ENCODE results near the gene DCAF4. TPM values are rescaled to one million over a fixed set of nuclear protein-coding genes. Genes with fewer than 3 reads are reported as not detected.

The DCAF4 gene
- total RNA-seq, 2 donors from 2014 or later, result 8.9 to 29.6 TPM

GRCh38 chr14:72968316-72968715 lies 42.1 kb downstream of the DCAF4 start:
- intact Hi-C loops (cut with DNase I), result no loop called here
- H3K9me3 ChIP-seq, result no peaks in the 10 kb centered on the region
- no peaks in the 10 kb centered on the region for H3K36me3 ChIP-seq
- H3K27me3 ChIP-seq (replicated peaks; ENCODE audit: insufficient read depth), result no peaks in the 10 kb centered on the region
- TF ChIP-seq POLR2AphosphoS5 (IDR thresholded peaks at IDR 0.05) (no peak), CTCF (IDR thresholded peaks at IDR 0.05) (no peak), POLR2A (IDR thresholded peaks at IDR 0.05) (no peak)
- DNase-seq (ENCODE audit: low spot score), result no peak
- no peak overlapping the region for H3K27ac ChIP-seq
- no peaks in the 10 kb centered on the region for H3K4me1 ChIP-seq (replicated peaks)
- no peak overlapping the region for H3K4me3 ChIP-seq
- 97% methylated on average over 5 of the region's 5 CpGs for WGBS

- Histone ChIP-seq H3K27me3 (replicated peaks; ENCODE audit: insufficient read depth) (no peaks in the 10 kb centered on the region), H3K9me3 (no peaks in the 10 kb centered on the region), H3K36me3 (peaks cover 0 to 13% of the 10 kb centered on the region in 2 donors), H3K27ac (no peak overlapping the region), H3K4me1 (replicated peaks) (no peaks in the 10 kb centered on the region), H3K4me3 (no peak overlapping the region)
- no peak for DNase-seq (ENCODE audit: low spot score)
- TF ChIP-seq POLR2A (IDR thresholded peaks at IDR 0.05), result no peak
- TF ChIP-seq CTCF (IDR thresholded peaks at IDR 0.05), result no peak
- TF ChIP-seq POLR2AphosphoS5 (IDR thresholded peaks at IDR 0.05), result no peak
- WGBS, result 82% methylated on average over 17 of the region's 17 CpGs
- intact Hi-C loops (cut with DNase I), result no loop called here
Measured at GRCh38 chr14:72970058-72970630, 43.9 kb downstream of the DCAF4 start.

GRCh38 chr14:72970824-72971434 lies 44.7 kb downstream of the DCAF4 start:
- WGBS, result 88% methylated on average over 20 of the region's 20 CpGs
- H3K4me1 ChIP-seq (replicated peaks), result no peaks in the 10 kb centered on the region
- intact Hi-C loops (cut with DNase I), result no loop called here
- no peaks in the 10 kb centered on the region for H3K27me3 ChIP-seq (replicated peaks; ENCODE audit: insufficient read depth)
- TF ChIP-seq CTCF (IDR thresholded peaks at IDR 0.05) (no peak), POLR2AphosphoS5 (IDR thresholded peaks at IDR 0.05) (no peak), POLR2A (IDR thresholded peaks at IDR 0.05) (no peak)
- no peak overlapping the region for H3K27ac ChIP-seq
- H3K9me3 ChIP-seq, result no peaks in the 10 kb centered on the region
- H3K36me3 ChIP-seq, result peaks cover 0 to 18% of the 10 kb centered on the region in 2 donors
- no peak overlapping the region for H3K4me3 ChIP-seq
- no peak for DNase-seq (ENCODE audit: low spot score)

GRCh38 chr14:72974661-72975060 lies 48.4 kb downstream of the DCAF4 start:
- Histone ChIP-seq H3K4me3 (no peak overlapping the region), H3K4me1 (replicated peaks) (no peaks in the 10 kb centered on the region), H3K27me3 (replicated peaks; ENCODE audit: insufficient read depth) (no peaks in the 10 kb centered on the region), H3K36me3 (peaks cover 0 to 18% of the 10 kb centered on the region in 2 donors), H3K27ac (no peak overlapping the region), H3K9me3 (no peaks in the 10 kb centered on the region)
- WGBS, result 87% methylated on average over 12 of the region's 12 CpGs
- DNase-seq (ENCODE audit: low spot score), result no peak
- intact Hi-C loops (cut with DNase I), result no loop called here
- TF ChIP-seq POLR2A (IDR thresholded peaks at IDR 0.05) (no peak), POLR2AphosphoS5 (IDR thresholded peaks at IDR 0.05) (no peak), CTCF (IDR thresholded peaks at IDR 0.05) (no peak)

GRCh38 chr14:72975770-72976169 lies 49.5 kb downstream of the DCAF4 start:
- TF ChIP-seq POLR2A (IDR thresholded peaks at IDR 0.05) (no peak), CTCF (IDR thresholded peaks at IDR 0.05) (no peak), POLR2AphosphoS5 (IDR thresholded peaks at IDR 0.05) (no peak)
- Histone ChIP-seq H3K36me3 (peaks cover 0 to 18% of the 10 kb centered on the region in 2 donors), H3K27me3 (replicated peaks; ENCODE audit: insufficient read depth) (no peaks in the 10 kb centered on the region), H3K9me3 (no peaks in the 10 kb centered on the region), H3K4me1 (replicated peaks) (no peaks in the 10 kb centered on the region), H3K27ac (no peak overlapping the region), H3K4me3 (no peak overlapping the region)
- no peak for DNase-seq (ENCODE audit: low spot score)
- intact Hi-C loops (cut with DNase I), result no loop called here
- 91% methylated on average over 4 of the region's 4 CpGs for WGBS
